Loucy (cell line): Measurements from ENCODE around the gene DLGAP1.

Experiments used
- EZH2phosphoT487 ChIP-seq: fragments of 200-600 bp; IDR thresholded peaks from 2 replicates; pipeline ENCODE4 v1.6.1; 2018; ENCODE audit warnings: antibody characterized with exemption, mild to moderate bottlenecking, moderate library complexity, borderline replicate concordance
- TF ChIP-seq, protein P1 (sequence below): fragments of 200-600 bp; sonication (generic); conservative IDR thresholded peaks from 2 replicates; pipeline ENCODE4 v1.5.1; 2014; ENCODE audit warnings: mild to moderate bottlenecking, antibody characterized with exemption, low read length

DNA sequence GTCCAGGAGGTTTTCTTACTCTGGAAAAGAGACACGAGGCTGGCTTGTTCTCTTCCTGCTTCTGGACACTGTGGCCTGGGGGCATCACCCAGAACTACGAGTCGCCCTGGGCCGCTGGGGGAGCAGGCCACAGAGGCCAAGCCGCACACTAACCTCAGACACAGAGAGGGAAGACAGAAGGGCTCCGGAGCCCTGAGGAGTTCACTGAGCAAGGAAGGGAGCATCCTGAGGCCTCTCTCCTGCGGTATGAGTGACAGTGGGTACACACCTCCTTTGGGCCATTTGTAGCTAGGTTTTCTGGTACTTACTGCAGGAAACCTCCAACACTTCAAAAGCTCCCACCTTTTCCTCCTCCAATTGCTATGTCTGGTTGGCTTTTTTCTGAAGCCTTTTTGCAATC lies 494.1 kb downstream of the DLGAP1 start:
- TF ChIP-seq, protein P1, sequence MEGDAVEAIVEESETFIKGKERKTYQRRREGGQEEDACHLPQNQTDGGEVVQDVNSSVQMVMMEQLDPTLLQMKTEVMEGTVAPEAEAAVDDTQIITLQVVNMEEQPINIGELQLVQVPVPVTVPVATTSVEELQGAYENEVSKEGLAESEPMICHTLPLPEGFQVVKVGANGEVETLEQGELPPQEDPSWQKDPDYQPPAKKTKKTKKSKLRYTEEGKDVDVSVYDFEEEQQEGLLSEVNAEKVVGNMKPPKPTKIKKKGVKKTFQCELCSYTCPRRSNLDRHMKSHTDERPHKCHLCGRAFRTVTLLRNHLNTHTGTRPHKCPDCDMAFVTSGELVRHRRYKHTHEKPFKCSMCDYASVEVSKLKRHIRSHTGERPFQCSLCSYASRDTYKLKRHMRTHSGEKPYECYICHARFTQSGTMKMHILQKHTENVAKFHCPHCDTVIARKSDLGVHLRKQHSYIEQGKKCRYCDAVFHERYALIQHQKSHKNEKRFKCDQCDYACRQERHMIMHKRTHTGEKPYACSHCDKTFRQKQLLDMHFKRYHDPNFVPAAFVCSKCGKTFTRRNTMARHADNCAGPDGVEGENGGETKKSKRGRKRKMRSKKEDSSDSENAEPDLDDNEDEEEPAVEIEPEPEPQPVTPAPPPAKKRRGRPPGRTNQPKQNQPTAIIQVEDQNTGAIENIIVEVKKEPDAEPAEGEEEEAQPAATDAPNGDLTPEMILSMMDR: no peak
- TF ChIP-seq EZH2phosphoT487: no peak
